Bronchial epithelial cell (primary cell): ENCODE measurements around the gene GTF2F1. TPM values are rescaled to one million over a fixed set of nuclear protein-coding genes. Genes with fewer than 3 reads are reported as not detected.
A peak's percentile ranks its signal among the peaks of the same experiment; 100 is the strongest.

Source experiments
- DNase-seq: peaks from one replicate; pipeline ENCODE4 v3.0.0-alpha.2; 2010; ENCODE audit warnings: low read depth
- FAIRE-seq: peaks from 2 replicates; lab custom pipeline; 2011; peaks lifted over from hg19 to GRCh38; lab: Jason Lieb, UNC
- H3K27me3 ChIP-seq: 2 replicates; pipeline ENCODE4 v1.5.1; 2011; ENCODE audit warnings: low read length; ENCODE audit not compliant: control insufficient read depth, insufficient read depth
- H3K36me3 ChIP-seq: 2 replicates; pipeline ENCODE4 v1.5.1; 2011; ENCODE audit warnings: low read length; ENCODE audit not compliant: control insufficient read depth, insufficient read depth
- H3K4me3 ChIP-seq: 2 replicates; pipeline ENCODE4 v1.5.1; 2011; ENCODE audit warnings: mild to moderate bottlenecking, low read depth, low read length, control low read depth
- CTCF ChIP-seq: IDR thresholded peaks from 2 replicates; pipeline ENCODE4 v1.5.1; 2011; ENCODE audit warnings: mild to moderate bottlenecking, moderate library complexity, low read length, control low read depth, inconsistent platforms; ENCODE audit not compliant: insufficient read depth, severe bottlenecking
- total RNA-seq: library from RNA; depleted of rRNA; stranded (reverse); fragments of >200 nt; gene quantifications from 2 replicates; pipeline ENCODE4 v1.2.1, GENCODE V29; 2014

Gene GTF2F1
- total RNA-seq, 1 donor from 2014 or later: 52.7 TPM

DNA sequence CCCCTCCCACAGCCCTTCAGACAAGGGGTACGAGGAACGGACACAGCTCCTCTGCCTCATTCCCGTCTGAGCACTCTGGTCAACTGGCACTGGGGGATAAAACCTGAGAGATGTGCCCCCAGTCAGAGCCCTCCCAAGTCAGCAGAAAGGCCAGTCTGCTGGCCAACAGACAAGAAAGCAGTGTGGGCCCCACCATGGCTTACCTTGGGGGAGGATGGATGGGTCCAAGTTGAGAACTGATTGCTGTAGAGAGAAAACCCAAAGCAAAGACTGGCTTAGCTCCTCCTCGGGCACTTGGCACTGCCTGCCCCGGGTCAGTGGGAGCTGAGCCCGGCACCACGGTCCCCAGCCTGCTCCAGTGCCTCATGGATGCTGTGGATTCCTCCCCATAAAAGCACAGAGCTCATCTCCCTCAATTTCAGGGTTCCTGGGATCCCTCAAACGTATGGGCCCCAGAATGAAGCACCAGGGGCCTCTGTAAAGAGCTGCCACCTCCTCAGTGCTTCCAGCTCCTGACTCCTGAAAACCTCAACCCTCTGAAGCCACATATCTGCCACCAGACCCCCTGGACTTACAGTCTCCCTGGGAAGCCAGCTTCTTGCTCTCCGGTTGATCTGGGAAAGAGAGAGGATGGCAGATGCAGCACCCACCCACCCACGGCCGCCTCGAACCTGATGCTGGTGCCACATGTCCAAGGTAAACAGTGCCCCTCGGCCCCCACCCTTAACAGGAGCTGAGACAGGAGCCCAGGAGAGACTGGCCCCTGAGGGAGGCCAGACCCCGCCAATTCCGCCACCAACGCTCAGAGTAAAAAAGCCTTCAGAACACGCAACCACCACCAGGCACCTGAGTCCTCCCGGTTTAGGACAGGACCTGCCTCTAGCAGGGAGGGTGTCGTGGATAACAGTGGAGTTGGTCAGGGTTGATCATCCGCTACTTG is 28.4 kb upstream of the GTF2F1 start:
- peaks cover 42% of the 10 kb centered on the region for H3K36me3 ChIP-seq
- FAIRE-seq (no peak), DNase-seq (no peak)

GRCh38 chr19:6418562-6418932 is 25.6 kb upstream of the GTF2F1 start:
- H3K27me3 ChIP-seq: no peaks in the 10 kb centered on the region
- no peak for DNase-seq
- FAIRE-seq: no peak
- no peak for TF ChIP-seq CTCF
- H3K4me3 ChIP-seq: no peak overlapping the region
- peaks cover 50% of the 10 kb centered on the region for H3K36me3 ChIP-seq

More for the DNA sequence above, 28.4 kb upstream of the GTF2F1 start:
- Histone ChIP-seq H3K27me3 (no peaks in the 10 kb centered on the region), H3K4me3 (no peak overlapping the region)
- no peak for TF ChIP-seq CTCF

- peak; percentile 39 for TF ChIP-seq CTCF
- Histone ChIP-seq H3K36me3 (peaks cover 50% of the 10 kb centered on the region), H3K27me3 (no peaks in the 10 kb centered on the region), H3K4me3 (no peak overlapping the region)
- DNase-seq: no peak
- no peak for FAIRE-seq
These were observed 25.0 kb upstream of the GTF2F1 start for GRCh38 chr19:6417713-6418561.

- Histone ChIP-seq H3K36me3 (peaks cover 49% of the 10 kb centered on the region), H3K4me3 (no peak overlapping the region), H3K27me3 (no peaks in the 10 kb centered on the region)
- FAIRE-seq (no peak), DNase-seq (no peak)
- TF ChIP-seq CTCF: no peak
These were observed 23.9 kb upstream of the GTF2F1 start for GRCh38 chr19:6416658-6417405.

DNA sequence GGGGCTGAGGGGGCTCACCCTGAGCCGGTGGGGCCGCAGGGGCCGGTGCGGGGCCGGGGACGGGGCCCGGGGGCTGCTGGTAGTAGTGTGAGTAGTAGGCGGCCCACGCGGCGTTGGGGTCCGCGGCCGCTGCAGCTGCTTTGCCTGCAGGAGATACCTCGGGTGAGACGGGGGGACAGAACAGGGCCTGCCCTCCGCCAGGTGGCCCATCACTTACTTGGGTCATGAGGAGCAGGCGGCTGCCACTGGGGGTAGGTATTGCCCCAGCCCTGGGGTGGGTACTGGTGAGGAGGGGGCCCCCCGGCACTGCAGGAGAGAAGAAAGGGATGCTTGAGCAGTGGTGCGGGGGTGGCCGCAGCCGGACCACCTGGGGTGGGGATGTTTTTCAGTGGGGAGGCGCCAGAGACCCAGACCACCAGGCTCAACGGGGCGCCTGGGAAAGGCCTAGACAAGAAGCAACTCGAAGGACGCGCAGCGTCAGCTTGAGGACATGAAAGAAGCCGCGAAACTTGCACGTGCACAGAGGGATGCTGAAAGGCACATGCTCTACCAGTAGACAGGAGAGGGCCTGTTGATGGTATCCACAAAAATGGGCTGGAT is 22.7 kb upstream of the GTF2F1 start:
- TF ChIP-seq CTCF: no peak
- H3K4me3 ChIP-seq: no peak overlapping the region
- no peak for DNase-seq
- peaks cover 41% of the 10 kb centered on the region for H3K36me3 ChIP-seq
- FAIRE-seq: no peak
- H3K27me3 ChIP-seq: no peaks in the 10 kb centered on the region
